ENCODE results near the gene CPA3.

CPA3 gene

DNA sequence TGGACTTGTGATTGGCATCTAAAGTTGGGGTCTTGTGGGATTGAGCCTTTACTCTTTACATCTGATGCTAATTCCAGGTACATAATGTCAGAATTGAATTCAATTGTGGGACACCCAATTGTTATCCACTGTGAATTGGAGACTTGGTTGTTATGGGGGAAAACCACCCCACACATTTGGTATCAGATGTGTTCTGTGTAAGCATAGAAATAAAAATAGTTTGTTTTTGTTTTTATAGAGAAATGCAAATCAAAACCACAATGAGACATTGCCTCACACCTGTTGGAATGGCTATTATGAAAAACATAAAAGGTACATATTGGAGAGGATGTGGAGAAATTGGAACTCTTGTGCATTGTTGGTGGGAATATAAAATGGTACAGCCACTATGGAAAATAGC lies 58.5 kb downstream of the CPA3 start:
- no peak for DNase-seq

DNA sequence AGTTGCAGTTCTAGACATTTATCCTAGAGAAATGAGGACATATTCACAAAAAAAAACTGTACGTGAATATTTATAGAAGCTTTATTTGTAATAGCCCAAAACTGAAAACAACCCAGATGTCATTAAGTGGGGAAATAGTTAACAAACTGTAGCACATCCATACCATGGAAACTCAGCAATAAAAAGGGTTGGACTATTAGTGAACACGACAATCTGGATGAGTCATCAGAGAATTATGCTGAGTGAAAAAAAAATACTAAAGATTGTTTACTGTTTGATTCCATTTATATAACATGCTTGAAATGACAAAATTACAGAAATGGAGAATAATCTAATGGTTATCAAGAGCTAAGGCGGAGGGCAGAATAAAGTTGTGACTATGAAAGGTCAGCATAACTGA lies 59.5 kb downstream of the CPA3 start:
- no peak for DNase-seq

DNA sequence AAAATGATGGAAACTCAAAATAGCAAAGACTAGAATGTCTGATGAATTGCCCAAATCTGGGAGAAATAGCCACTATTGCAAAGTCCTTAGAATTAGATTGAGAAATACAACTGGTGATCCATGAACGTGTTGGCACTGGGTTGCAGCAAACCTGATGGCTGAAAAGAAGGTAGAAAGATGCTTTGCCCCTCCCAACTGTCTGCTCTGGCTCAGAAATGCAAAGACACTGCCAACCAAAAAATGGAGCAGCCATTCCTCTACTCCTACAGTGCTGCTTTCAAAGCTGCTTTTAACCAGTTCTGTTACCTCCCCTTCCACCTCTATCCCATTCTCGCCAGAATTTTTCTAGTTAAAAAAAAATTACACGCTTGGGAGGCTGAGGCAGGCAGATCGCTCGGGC lies 60.7 kb downstream of the CPA3 start:
- no peak for DNase-seq

DNA sequence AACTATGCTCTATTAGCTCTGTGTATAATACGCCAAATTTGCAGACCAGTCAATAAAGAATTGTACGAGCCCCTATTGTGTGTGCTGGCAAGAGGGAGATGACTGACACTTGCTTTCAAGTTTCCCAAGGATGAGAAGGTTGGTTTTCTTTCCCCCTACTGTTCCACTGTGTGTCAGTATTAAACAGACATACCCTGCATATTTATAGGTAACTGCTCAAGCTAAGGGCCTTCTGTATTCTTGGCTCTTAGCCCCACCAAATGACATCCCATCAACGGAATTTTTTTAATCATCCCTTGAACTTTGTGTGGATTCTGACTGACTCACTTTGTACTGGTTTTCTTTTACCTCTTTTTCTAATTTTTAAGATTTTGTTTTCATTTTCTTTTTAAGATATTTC lies 65.7 kb downstream of the CPA3 start:
- peak; percentile 43 for DNase-seq

DNA sequence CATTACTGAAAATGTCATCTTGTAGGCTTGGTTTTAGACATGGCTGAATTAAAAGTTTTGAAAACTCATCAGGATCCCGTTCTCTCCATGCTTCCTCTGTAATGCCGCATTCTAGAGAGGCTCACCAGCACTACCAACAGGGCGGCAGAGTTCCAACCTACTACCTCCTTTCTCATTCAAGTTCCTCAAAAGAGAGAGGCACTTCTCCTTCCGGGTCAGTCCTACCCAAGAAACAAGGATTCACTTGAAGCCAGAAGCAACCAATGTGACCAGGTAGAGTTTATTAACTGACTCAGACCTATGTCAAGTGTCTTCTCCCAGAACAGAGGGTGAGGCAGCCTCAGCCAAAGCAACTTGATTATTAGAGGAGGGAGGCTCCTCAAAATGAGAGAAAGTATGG lies 66.5 kb downstream of the CPA3 start:
- no peak for DNase-seq

DNA sequence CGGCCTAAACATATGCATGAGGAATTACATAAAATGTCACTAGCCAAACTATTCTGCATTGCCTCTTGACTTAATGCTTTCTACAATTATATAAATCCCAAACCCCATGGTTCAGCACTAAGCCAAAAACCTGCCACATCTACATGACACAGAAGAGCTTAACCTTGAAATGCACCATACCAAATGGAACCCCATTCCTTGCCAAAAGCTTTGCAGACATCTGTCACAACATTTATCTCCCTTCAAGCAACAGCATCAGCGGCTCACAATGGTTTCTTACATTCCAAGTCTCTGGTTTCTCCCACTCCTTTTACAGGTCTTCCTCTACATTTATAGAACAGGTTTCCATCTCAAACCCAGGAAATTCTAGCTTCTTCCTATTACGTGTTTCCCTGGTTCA lies 67.9 kb downstream of the CPA3 start:
- DNase-seq: no peak

DNA sequence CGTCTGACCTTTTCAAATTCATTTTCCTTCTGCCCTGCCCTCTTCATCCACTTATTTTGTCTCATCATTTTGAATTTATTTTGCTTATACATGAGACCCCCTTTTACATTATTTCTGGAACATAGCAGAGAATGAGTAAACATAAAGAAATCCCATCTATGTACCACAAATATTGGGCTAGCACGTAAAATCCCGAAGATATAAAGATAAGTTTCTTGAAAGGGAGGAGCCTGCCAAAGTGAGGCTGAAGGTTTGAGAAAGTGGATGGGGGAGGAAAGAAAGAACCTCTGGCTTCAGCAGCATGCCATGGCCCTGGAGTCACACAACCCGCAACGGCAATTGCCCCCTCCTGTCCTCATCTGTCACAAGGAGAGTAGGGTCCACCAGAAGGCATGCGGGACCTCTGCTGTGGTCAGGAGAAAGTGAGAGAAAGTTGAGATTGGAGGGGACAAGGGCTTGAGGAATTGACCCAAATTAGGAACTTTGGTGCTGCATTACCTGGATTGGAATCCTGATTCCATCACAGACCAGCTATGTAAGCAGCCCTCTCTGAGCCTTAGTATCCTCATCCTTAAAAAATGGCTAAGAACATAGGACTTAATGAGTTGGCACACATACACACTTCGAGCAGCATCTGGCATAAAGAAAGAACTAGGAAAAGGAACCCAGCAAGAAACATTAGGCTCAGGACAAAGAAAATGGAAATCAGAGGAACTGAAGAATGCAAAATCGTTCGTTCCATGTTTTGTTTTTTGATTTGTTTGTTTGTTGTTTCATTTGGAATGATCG lies 72.6 kb downstream of the CPA3 start:
- no peak for DNase-seq

DNA sequence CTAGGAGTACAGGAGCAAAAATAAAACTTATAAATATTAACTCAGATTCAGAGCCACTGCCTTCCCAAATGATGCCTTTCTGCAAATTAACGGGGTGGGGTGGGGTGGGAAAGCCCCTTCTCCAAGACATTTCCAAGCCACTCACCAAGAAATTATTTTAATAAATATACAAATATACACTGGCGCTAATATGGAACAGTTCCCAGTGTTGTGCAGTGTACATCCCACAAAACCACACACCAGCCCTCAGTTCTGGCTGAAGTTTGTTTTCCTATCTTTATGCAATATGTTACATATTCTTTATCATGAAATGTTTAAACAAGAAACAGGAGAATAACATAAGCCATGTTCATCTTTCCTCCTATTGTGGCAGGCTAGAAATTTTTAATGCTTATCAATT lies 73.2 kb downstream of the CPA3 start:
- DNase-seq: no peak

DNA sequence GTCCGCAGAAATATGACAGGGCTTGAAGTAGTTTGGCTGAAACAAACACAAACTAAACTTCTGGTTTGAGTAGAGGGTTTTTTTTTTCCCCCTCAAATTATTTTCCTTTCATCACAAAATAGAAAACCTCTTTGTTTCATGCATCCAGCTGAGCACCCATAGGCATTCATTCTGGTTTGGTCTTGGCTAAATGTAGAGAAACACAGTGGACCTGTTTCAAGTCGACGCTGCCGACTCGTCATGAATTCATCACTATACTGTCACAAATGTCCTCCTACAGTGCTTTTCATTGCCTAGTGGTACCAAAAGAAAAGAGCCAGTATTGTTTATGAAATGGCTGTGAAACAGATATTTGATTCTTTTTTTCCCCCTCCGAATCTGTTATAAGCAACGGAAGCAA lies 73.8 kb downstream of the CPA3 start:
- no peak for DNase-seq

DNA sequence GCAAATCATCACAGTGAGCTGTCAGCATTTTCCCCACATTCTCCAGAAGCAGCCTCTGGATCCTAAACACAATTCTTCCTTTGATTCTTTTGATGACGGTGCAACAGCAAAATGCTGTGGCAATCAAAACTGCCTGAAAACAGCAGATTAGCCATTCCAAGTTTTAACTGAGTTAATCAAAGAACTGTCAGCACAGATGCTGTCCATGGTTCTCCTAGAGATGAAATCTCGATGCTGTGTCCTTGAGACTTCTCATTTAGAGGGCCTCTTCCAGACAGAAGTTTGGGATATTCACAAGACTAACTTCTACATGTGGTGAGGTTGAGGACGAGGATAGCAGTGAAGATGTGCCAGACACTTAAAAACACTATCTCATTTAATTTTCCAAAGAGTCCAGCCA lies 75.9 kb downstream of the CPA3 start:
- no peak for DNase-seq

DNA sequence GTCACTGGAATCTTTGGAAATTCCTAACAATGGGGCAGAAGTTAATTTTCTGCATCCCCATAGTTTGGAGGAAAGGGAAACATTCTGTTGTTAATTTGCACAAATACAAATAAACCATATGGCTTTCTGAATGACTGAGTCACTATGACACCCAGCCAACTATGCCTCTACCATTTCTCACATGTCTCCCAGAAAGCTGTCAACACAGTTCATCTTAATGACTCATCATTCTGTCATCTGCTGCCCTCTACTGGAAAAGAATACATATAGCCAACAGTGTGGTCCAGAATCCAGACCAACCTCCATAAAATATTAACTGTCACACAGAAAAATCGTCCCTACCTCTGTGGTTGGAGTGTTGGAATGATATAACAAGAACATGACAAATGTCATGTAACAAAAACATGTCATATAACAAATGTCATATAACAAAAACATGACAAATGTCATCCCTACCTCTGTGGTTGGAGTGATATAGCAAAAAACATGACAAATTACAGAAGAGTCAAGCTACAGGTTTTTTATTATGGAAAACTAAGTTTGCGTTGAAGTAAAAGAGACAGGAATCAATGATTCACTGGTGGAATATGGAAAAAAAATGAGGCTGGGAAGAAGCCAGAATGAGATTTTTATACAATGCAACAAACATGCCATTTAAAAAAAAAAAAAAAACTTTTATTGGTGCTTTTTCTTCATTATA lies 78.6 kb downstream of the CPA3 start:
- DNase-seq: peak; percentile 84

DNA sequence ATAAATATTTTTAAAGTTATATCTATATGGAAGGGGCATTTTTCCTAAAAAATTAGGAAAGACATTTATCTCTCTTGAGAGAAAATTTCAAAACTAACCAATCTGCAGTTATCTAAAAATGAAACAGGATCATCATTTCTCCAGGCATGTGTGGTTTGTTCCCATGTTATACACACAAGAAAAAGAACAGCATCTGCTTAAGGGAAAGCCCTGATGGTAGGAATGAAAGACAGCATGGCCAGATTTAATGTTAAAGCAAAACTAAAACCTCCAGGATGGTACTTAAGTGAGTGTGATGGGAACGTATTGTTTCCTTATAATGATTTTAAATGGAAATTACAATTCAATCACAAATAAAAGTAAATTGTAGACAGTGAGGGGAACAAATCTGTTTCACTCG lies 80.0 kb downstream of the CPA3 start:
- DNase-seq: no peak
